ENCODE results near the gene MUC20. TPM values are rescaled to one million over a fixed set of nuclear protein-coding genes. Genes with fewer than 3 reads are reported as not detected.

Gene MUC20
- total and polyA plus RNA-seq, 9 of the 15 experiments (the other 6 are each of a cell fraction or from before 2014, with no cell fraction given) = 0.03 to 0.23 (median 0.15) TPM; not detected in 3

DNA sequence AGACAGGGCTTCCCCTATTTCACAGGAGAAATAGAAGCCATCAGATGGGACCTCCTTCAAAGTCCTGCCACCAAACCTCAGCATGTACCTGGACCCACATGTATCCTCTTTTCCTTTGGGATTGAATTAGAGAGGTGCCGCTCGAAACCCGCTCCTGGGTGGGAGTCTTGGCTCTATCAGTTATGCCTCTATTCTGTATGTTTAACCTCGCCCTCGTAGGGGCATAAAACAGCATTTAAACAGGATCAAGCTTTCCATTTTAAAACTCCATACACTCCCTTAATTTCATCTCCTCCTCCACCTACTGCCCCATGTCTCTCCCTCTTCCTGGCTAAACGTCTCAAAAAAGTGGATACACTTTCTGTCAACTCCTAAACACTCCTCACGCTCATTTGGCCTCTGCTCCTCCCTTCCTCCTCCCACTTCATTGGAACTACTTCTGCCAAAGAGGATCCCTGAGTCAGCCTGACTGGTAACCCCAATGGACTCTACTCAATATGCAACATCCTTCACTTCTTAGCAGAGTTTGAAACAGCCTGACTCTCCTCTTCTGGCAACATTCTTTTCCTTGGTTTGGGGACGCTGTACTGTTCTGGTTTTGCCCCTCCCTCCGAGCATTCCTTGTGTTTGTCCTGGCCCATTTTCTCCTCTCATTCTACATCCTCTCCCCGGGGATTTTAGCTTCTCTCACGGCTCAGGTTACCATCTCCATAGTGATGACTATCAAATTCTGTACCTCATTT is 23.0 kb upstream of the MUC20 start:
- WGBS (ENCODE audit: insufficient coverage, low coverage, missing lambda C conversion rate) = 51% methylated on average over 11 of the region's 11 CpGs
- POLR2A ChIA-PET = interaction anchor here (0.6 to 3.7 kb wide), 4 partner anchors 10 to 311 kb away, joined by 4 to 23 read pairs (median 4); no protein-coding TSS in a partner anchor
- Histone ChIP-seq H3K27ac (ENCODE audit: extremely low read depth, low read depth, low read length) (peak overlapping the region; percentile 64), H3K79me2 (ENCODE audit: control insufficient read depth, insufficient read depth, low read length) (no peaks in the 10 kb centered on the region), H3K27me3 (ENCODE audit: control insufficient read depth in 2 of 2, insufficient read depth in 2 of 2, low read length in 2 of 2) (no peaks in the 10 kb centered on the region), H3K9me1 (ENCODE audit: control insufficient read depth, insufficient read depth, low read length) (no peaks in the 10 kb centered on the region), H3K4me1 (replicated peaks in 1 of 2; ENCODE audit: control insufficient read depth in 2 of 2, insufficient read depth in 2 of 2, low read length in 2 of 2) (peaks cover 7 to 16% of the 10 kb centered on the region in 2 experiments; a peak in 3 of 5 replicates), H3K4me3 (no peak overlapping the region), H3K9me3 (replicated peaks; ENCODE audit: control insufficient read depth, insufficient read depth, low read depth, low read length) (no peaks in the 10 kb centered on the region), H2AFZ (ENCODE audit: low read depth, low read length) (peak overlapping the region; percentile 2; the same call in 1 of the 2 replicates), H3K4me2 (ENCODE audit: insufficient read depth, low read length) (peak overlapping the region; percentile 47), H3K36me3 (ENCODE audit: control insufficient read depth, insufficient read depth, low read length) (peaks cover 52% of the 10 kb centered on the region), H4K20me1 (replicated peaks; ENCODE audit: control insufficient read depth, insufficient read depth, low read length) (no peaks in the 10 kb centered on the region), H3K9ac (ENCODE audit: insufficient read depth in 1 of 2, low read depth in 2 of 2, low read length in 2 of 2) (peak overlapping the region; percentile 19 to 68)
- BruUV-seq (replicated peaks) = no TSS peak
- FAIRE-seq = peak; percentile 92
- CTCF ChIA-PET (ENCODE audit: low intra/inter-chr PET ratio) = interaction anchor here (0.5 kb wide), 1 partner anchor 48 kb away, joined by 4 read pairs; no protein-coding TSS in a partner anchor
- ATAC-seq = peak; percentile 91
- intact Hi-C loops (cut with micrococcal nuclease) (no loop called here), in situ Hi-C loops (cut with MboI) (no loop called here)
- peak; percentile 75 to 89 (median 84) for DNase-seq (ENCODE audit: extremely low read depth in 1 of 4, low spot score in 3 of 4)
- no peak for TF ChIP-seq BDP1 (IDR thresholded peaks at IDR 0.05; ENCODE audit: insufficient read depth, insufficient read length)
- TF ChIP-seq ERF (CRISPR knock-in tag; IDR thresholded peaks at IDR 0.05) = peak; percentile 22; the same call in 1 of the 2 replicates
- no peak for TF ChIP-seq STAG1 (CRISPR knock-in tag; IDR thresholded peaks at IDR 0.05; ENCODE audit: borderline replicate concordance)
- TF ChIP-seq ZNF263 (CRISPR knock-in tag; IDR thresholded peaks at IDR 0.05; ENCODE audit: borderline replicate concordance) = peak; percentile 99
- no peak for TF ChIP-seq FOXM1 (IDR thresholded peaks at IDR 0.05; ENCODE audit: low read depth)
- 0 out of 2 replicates have a peak, but pooled peaks have one; percentile 60 for TF ChIP-seq FOXM1 (CRISPR knock-in tag; IDR thresholded peaks at IDR 0.05; ENCODE audit: low read depth)
- peak; percentile 29; the same call in 1 of the 2 replicates for TF ChIP-seq TRIM28 (IDR thresholded peaks at IDR 0.05)
- peak; percentile 91 for TF ChIP-seq SMARCA4 (IDR thresholded peaks at IDR 0.05)
- TF ChIP-seq, protein P1, sequence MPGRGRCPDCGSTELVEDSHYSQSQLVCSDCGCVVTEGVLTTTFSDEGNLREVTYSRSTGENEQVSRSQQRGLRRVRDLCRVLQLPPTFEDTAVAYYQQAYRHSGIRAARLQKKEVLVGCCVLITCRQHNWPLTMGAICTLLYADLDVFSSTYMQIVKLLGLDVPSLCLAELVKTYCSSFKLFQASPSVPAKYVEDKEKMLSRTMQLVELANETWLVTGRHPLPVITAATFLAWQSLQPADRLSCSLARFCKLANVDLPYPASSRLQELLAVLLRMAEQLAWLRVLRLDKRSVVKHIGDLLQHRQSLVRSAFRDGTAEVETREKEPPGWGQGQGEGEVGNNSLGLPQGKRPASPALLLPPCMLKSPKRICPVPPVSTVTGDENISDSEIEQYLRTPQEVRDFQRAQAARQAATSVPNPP (IDR thresholded peaks at IDR 0.05; ENCODE audit: borderline replicate concordance, insufficient read depth, insufficient read length) = no peak
- TF ChIP-seq ZNF12 (CRISPR knock-in tag; IDR thresholded peaks at IDR 0.05) = 0 out of 2 replicates have a peak, but pooled peaks have one; percentile 55
- TF ChIP-seq ZBTB17 (CRISPR knock-in tag; IDR thresholded peaks at IDR 0.05) = no peak
- TF ChIP-seq, protein P2, sequence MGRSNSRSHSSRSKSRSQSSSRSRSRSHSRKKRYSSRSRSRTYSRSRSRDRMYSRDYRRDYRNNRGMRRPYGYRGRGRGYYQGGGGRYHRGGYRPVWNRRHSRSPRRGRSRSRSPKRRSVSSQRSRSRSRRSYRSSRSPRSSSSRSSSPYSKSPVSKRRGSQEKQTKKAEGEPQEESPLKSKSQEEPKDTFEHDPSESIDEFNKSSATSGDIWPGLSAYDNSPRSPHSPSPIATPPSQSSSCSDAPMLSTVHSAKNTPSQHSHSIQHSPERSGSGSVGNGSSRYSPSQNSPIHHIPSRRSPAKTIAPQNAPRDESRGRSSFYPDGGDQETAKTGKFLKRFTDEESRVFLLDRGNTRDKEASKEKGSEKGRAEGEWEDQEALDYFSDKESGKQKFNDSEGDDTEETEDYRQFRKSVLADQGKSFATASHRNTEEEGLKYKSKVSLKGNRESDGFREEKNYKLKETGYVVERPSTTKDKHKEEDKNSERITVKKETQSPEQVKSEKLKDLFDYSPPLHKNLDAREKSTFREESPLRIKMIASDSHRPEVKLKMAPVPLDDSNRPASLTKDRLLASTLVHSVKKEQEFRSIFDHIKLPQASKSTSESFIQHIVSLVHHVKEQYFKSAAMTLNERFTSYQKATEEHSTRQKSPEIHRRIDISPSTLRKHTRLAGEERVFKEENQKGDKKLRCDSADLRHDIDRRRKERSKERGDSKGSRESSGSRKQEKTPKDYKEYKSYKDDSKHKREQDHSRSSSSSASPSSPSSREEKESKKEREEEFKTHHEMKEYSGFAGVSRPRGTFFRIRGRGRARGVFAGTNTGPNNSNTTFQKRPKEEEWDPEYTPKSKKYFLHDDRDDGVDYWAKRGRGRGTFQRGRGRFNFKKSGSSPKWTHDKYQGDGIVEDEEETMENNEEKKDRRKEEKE (IDR thresholded peaks at IDR 0.05; ENCODE audit: borderline replicate concordance in 1 of 2, control insufficient read depth in 1 of 2, low read depth in 2 of 2, low read length in 1 of 2) = no peak
- TF ChIP-seq, protein P3, sequence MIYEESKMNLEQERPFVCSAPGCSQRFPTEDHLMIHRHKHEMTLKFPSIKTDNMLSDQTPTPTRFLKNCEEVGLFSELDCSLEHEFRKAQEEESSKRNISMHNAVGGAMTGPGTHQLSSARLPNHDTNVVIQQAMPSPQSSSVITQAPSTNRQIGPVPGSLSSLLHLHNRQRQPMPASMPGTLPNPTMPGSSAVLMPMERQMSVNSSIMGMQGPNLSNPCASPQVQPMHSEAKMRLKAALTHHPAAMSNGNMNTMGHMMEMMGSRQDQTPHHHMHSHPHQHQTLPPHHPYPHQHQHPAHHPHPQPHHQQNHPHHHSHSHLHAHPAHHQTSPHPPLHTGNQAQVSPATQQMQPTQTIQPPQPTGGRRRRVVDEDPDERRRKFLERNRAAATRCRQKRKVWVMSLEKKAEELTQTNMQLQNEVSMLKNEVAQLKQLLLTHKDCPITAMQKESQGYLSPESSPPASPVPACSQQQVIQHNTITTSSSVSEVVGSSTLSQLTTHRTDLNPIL (CRISPR knock-in tag; IDR thresholded peaks at IDR 0.05) = peak; percentile 33; the same call in 1 of the 2 replicates
- no peak for TF ChIP-seq PHF21A (IDR thresholded peaks at IDR 0.05; ENCODE audit: borderline replicate concordance, low read depth)
- TF ChIP-seq ADNP (tag; IDR thresholded peaks at IDR 0.05) = no peak
- TF ChIP-seq SPI1 (IDR thresholded peaks at IDR 0.05; ENCODE audit: borderline replicate concordance, low read depth, low read length) = peak; percentile 13; the same call in 1 of the 2 replicates
- no peak for TF ChIP-seq TARDBP (IDR thresholded peaks at IDR 0.05)
